Epithelial cell of proximal tubule (primary cell): ENCODE data around the gene SRA1. TPM values are rescaled to one million over a fixed set of nuclear protein-coding genes. Genes with fewer than 3 reads are reported as not detected.

Experiments
- DNase-seq: peaks from one replicate; pipeline ENCODE4 v3.0.0-alpha.2; 2011; ENCODE audit warnings: low read depth
- H3K4me3 ChIP-seq: 2 replicates; pipeline ENCODE4 v1.5.1; 2011; ENCODE audit warnings: low read depth, mild to moderate bottlenecking, low read length
- total RNA-seq: library from RNA; depleted of rRNA; stranded (reverse); fragments of >200 nt; gene quantifications from 2 replicates; pipeline ENCODE4 v1.2.3, GENCODE V29; 2015
- TF ChIP-seq, protein P1 (sequence below): conservative IDR thresholded peaks from 2 replicates; pipeline ENCODE4 v1.5.1; 2012; ENCODE audit warnings: low read depth, mild to moderate bottlenecking, low read length

The SRA1 gene
- total RNA-seq, 1 donor from 2014 or later = 41.3 TPM

DNA sequence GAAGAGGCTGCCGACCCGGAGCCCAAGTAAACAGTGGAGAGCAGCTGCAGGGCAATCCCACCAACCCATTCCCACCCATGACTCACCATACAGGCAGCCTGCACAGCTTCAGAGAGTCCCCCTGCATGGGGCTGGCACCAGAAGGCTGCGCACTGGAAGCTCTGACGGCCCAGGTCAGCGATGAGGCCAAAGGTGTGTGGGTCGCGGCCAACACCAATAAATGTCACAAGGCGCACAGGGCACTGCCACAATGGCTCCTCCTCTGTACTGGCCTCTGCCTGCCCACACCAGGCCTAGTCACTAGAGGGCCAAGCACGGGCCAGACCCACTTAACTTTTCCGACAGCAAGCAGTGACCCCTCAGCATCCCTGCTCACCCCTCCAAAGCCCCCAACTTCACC lies 3.0 kb upstream of the SRA1 start:
- H3K4me3 ChIP-seq = no peak overlapping the region
- TF ChIP-seq, protein P1, sequence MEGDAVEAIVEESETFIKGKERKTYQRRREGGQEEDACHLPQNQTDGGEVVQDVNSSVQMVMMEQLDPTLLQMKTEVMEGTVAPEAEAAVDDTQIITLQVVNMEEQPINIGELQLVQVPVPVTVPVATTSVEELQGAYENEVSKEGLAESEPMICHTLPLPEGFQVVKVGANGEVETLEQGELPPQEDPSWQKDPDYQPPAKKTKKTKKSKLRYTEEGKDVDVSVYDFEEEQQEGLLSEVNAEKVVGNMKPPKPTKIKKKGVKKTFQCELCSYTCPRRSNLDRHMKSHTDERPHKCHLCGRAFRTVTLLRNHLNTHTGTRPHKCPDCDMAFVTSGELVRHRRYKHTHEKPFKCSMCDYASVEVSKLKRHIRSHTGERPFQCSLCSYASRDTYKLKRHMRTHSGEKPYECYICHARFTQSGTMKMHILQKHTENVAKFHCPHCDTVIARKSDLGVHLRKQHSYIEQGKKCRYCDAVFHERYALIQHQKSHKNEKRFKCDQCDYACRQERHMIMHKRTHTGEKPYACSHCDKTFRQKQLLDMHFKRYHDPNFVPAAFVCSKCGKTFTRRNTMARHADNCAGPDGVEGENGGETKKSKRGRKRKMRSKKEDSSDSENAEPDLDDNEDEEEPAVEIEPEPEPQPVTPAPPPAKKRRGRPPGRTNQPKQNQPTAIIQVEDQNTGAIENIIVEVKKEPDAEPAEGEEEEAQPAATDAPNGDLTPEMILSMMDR = no peak
- no peak for DNase-seq

DNA sequence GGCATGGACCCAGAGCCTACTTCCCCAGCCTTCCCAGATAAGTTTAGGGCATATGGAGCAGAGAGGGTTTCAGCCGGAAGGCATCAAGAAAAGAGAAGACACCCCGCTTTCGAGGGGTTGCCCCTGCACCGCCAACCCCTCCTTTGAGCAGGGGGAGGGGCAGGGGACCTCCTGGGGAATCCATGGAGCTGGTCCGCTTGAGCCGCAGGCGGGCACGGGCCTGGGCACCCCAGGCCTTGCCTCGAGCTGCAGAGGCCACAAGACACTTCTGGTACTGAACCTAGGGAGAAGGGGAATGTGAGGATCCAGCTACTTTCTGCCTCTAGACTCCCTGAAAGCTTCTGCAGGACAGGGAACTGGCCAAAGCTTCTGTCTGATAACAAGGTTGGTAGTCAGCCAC lies 1.3 kb upstream of the SRA1 start:
- TF ChIP-seq, protein P1 = no peak
- DNase-seq = no peak
- no peak overlapping the region for H3K4me3 ChIP-seq

DNA sequence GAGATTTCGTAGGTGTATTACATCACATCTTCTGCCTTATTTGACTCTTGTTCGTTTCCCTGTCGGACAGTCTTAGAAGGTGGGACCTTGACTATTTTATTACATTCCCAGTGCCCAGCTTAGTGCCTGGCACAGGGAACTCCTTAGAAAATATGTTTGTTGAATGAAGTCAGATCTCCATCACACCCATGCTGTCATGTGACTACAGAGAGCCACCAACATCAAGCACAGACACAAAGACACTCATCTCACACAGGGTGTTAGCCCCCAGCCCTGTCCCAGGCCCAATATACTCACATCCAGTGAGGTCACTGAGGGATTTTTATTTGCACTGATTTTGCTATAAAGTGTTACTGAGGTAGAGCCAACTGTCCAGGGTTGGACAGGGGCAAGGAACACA lies 692 bp upstream of the SRA1 start:
- DNase-seq = no peak
- TF ChIP-seq, protein P1 = no peak
- H3K4me3 ChIP-seq = no peak overlapping the region

DNA sequence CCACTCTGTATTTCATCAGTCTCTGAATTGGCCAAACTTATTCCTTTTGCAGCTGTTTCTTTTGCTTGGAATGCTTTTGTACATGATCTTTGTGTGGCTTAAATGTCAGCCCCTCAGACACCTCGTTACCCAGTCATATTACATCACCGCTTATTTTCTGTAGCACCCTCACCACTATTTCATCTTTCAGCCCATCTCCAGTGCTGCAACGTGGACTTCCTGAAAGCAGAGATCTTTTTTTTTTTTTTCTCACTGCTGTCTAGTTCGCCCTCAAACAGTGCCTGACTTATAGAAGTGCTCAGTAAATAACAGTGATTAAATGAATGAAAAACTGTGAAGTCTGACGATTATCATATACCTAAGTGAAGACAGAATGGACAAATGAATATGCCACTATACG lies 835 bp downstream of the SRA1 start:
- H3K4me3 ChIP-seq = peak overlapping the region; percentile 88
- TF ChIP-seq, protein P1 = no peak
- DNase-seq = no peak

DNA sequence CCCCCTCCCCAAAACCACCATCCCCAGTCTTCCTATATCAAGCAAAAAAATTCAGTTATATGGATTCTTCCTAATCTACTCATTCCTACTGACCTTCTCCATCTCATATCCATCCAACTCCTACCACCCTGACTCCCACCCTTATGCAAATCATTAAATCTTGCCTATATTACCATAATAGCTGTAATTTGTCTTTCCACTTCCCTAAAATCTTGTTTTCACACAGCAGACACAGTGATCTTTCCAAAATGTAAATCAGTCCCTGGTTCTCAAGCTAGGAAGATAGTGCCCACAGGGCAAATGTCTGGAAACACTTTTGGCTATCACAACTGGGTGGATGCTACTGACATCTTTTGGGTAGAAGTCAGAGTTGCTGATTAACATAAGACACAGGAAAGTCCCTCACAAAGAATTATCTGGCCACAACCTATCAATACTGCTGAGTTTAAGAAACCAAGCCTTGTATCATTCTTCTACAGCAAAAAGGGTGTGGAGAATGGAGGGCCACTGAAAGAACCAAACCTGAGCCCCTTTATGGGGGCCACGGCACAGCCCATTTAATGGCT lies 1.4 kb downstream of the SRA1 start:
- no peak for DNase-seq
- H3K4me3 ChIP-seq = peak overlapping the region; percentile 88
- TF ChIP-seq, protein P1 = no peak

DNA sequence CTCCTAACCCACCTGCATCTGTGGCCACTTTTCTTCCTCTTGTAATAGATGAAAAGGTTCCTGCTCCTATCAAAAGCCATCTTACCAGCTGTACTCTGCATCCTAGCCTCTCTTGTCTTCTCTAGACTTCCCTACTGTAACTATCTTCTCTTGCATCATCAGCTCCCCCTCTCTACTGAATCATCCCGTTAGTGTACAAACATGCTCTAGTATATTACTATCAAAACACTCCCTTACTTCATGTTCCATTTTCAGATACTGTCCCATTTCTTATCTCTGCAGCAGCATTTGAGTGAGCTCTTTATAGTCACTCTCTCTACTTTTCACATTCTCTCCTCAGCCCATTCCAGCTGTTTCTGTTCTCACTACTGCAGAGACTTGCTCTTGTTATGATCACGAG lies 2.8 kb downstream of the SRA1 start:
- no peak for DNase-seq
- TF ChIP-seq, protein P1 = no peak

DNA sequence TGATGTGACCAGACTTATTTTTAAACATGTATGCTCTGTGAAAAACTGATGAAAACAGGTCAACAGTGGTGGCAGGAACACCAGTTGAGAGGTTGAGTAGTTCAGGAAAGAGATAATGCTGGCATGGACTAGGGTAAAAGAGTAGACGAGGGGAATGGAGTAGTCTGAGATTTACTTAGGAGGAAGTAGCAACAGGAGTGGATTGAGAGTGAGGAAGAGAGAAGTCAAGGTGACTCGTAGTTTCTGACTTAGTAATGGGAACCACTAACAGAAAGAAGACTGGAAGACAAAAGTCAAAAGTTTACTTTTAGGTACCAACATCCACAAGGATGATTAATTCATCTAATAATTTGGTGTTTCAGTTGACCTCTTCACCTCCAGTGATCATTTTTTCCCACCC lies 3.6 kb downstream of the SRA1 start:
- no peak overlapping the region for H3K4me3 ChIP-seq
- DNase-seq = no peak
- TF ChIP-seq, protein P1 = no peak

More for the DNA sequence above, 2.8 kb downstream of the SRA1 start:
- no peak overlapping the region for H3K4me3 ChIP-seq
